ENCODE measurements around the gene MPIG6B.
A peak's percentile ranks its signal among the peaks of the same experiment; 100 is the strongest.

The MPIG6B gene, protein sequence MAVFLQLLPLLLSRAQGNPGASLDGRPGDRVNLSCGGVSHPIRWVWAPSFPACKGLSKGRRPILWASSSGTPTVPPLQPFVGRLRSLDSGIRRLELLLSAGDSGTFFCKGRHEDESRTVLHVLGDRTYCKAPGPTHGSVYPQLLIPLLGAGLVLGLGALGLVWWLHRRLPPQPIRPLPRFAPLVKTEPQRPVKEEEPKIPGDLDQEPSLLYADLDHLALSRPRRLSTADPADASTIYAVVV

DNA sequence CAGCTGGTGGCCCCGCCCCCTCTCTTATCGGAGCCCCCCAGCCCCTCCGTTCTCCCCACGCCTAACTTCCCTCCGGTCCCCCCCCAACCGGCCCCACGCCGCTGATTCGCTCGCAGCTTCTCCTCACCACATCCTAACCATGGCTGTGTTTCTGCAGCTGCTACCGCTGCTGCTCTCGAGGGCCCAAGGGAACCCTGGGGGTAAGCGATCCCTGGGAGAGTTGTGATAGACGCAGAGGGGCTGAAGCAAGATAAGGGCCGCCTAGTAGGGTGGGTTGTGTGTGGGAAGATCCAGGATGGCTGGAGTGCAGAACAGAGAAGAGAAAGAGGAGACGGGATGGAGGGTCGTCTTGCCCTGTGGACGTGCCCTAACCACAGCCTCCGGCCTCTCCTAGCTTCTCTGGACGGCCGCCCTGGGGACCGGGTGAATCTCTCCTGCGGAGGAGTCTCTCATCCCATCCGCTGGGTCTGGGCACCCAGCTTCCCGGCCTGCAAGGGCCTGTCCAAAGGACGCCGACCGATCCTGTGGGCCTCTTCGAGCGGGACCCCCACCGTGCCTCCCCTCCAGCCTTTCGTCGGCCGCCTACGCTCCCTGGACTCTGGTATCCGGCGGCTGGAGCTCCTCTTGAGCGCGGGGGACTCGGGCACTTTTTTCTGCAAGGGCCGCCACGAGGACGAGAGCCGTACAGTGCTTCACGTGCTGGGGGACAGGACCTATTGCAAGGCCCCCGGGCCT is at the start of gene MPIG6B:
Gene MPIG6B, plus strand, starts transcription at position 129 of the 735 bp plus-strand sequence. Its CDS starts 11 bp downstream, at position 140.
- DNase-seq: no peak

DNA sequence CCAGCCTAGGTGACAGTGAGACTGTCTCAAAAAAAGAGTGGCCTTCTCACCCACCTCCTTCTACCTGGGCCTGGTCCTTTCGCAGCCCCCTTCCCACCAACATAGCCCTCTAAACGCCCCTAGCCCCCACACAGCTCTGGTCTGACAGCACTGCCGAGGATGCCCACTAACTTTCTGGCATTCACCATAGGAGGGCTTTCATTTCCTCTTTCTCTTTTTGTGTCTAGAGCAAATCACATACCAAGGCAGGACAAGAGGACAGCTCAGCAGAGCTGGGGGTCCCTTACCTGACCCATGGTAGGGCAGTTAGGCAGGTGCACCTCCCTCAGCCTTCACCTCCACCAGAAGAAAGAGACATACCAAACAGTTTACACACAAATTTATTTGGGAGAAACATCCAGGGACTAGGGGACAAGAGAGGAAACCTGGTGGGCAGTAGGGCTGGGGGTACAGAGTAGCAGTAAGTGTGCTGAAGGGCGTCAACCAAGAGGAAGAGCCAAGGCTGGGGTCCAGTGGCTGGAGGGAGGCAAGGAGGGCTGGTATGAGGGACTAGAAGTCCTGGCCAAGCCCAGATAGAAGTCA is 46.8 kb upstream of the MPIG6B start:
- no peak for DNase-seq

DNA sequence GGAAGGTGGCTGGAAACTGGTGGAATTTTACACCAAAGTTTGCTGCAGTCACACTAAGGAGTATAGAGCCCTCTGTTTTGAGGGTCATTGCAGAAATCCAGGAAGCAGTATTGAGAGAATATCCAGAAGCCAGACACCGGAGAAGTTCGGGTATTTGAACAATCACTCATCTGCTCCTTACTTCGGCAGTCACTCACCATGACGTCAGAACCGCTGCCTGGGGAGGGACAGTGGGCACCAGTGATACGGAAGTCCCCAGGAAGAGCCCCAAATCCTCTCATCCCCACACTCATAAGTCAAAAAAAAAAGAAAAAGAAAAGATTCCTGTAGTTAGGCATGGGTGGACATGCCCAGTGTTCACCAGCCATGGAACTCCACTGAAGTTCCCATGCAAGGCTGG is 46.3 kb upstream of the MPIG6B start:
- DNase-seq: no peak

DNA sequence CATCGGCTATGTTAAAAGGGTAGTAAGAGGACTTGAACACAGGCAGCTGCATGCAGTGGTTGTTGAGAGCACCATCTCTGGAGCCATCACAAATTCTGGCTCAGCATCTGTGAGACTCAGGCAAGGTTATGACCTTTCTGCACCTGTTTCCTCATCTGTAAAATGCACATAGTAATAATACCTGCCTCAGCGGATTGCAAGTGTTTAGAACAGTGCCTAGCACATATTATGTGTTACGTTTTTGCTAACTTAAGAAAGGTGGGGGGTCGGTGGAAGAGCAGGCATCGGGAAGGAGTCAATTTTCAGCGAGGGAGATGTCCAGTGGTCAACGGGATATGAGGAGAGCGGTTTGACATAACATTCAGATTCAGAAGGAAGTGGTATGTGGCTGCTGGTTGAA is 45.2 kb upstream of the MPIG6B start:
- DNase-seq: no peak

DNA sequence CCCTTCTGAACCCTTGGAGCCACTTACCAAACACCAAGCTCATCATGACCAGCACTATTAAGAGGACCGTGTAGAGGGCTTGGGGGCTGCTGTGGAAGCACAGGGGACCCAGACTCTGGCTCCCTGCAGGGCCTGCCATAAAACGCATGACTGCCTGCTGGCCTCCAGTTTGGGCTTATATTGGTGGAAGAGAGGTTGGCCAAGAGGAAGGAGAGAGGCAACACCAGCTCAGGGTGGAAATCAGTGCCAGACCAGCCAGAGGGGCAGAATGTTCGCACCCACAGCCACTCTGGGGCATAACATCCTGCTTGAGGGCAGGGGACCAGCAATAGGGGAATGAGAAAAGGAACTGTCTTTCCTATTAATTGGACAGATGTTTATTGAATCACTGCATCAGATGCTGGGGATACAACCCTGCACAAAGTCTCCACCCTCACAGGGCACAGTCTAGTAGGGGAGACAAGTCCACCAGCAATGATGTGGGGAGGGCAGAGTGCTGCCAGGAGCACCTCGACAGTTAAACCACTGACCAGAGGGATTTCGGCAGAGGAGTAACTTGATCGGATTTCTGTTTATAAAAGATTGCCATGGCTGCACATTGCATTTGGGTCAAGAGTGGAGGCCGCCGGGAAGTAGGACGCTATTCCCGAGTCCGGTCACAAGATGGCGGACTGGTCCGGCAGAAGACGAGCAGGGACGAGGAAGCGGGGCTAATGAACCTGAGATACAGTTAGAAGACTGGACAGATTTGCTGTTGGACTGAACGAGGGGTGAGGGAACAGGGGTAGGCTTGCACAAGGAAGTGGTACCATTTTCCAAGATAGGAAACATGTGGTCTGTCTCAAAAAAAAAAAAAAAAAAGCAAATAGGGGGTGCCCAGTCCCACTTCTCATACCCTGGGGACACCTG is 42.7 kb upstream of the MPIG6B start, which contains the start of gene LY6G5C:
Gene LY6G5C, minus strand, starts transcription at position 842 of the 909 bp plus-strand sequence. Its CDS starts 694 bp downstream, at position 148.
- peak; percentile 83 for DNase-seq

DNA sequence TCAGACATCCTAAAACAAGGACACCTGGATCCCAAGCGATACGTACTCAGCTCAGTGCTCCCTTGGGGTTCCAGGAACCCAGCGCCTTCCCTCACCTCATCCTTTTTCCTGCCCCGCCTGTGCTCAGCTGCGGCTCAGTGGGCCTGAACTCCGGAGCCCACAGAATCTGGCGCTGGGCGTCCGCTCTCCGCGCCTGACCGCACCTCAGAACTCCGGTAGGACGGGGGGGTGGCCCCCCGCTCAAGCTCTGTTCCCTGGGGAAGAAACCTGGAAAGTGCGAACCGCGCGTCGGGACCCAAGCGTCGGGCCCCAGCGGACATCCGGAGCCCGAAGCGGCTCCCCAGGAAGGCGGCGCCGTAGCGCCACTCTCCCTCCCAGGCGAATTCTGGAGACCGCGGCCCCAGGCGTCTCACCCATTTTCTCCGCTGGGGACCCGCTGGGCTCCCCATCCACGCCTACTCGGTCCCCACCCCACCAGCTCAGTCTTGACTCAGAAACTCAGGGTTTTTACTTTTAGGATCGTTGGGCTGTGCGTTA is 42.0 kb upstream of the MPIG6B start:
- DNase-seq: peak; percentile 75

DNA sequence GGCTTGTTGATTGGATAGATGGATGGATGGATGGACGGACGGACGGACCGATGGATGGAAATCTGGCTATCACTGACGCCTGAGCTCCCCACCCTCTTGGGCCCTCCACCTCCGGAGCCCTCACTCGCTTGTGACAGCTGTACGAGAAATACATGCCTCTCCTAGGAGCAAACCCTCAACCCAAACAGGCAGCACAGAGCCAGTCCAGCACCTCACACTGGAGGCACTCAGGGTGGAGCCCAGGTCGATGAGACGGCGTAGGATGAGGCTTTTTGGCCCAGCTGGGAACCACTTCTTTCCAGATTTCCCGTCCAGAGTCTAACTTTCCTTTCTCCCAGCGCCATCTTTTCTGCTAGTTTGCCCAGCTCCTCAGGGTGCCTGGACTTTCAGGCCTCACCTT is 39.6 kb upstream of the MPIG6B start:
- DNase-seq: no peak

DNA sequence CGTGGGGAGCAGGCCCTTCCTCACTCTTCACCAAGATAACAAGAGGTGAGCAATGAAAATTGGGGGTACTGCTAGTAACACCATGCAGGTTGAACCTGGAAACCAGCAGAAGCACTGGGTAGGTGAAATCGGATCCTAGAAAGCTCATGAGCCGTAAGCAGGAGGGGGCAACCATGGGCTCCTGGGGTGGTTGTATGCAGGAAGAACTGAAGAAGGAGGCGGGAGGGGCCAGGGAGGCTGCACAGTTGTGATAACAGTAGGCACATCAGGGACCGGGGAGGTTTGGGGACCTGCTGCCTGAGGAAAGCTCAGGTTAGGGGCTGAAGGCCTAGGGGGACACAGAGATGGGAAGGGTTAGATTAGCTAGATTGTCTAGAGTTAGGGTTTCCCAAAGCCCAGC is 36.7 kb upstream of the MPIG6B start:
- DNase-seq: no peak

DNA sequence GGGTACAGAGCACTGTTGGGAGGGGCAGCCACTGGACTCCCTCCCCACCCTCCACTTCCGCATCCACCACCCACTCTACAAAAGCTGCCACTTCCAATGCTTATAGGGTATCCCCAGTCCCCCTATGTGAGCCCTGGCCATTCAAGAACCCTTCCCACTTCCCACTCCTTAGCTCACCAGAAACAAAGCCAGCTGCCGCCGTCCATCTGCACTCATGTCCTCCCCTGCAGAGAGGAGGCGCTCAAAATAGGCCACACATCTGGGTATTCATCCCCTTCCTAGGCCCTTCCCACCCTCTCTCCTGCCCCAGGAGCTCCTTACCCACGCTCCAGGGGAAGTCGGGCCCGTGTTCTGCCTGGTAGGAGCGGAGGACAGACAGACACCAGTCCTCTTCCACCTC is 35.9 kb upstream of the MPIG6B start:
- DNase-seq: no peak

DNA sequence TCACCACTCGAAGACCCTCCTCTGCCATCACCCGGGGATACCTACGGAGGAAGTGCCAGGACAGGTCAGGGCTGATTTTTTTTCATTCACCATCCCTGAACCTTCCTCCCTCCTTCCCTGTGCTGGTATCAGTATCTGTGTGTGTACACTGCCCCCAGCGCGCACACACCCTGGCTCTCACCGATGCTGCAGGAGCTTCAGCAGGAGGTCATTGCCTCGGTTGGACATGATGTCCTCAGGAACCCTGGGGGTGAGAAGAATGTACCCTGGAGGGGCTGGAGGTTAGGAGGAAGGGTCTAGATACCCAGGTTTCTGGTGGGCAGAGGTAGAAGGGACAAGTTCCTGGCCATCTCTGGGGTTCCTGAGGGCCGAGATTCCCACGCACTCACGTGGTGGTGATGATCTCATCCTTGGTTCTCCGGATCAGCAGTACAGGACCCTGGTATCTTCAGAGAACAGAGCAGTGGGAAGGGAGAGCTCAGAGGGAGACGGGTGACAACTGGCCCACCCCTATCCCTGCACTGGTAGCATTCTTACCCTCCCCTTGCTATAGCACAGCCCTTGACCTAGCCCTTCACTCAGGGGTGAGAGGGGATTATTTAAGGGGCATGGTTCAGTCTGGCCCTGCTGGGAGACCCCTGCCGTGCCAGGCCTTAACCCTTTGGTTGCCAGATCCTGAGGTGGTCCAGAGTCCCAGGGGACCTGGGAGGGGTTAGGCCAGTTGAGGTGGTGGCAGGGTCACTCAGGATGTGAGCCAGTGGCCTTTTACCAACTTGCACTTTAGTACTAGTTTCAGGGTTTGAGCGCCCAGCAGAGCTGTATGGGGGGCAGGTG is 35.1 kb upstream of the MPIG6B start:
- no peak for DNase-seq

DNA sequence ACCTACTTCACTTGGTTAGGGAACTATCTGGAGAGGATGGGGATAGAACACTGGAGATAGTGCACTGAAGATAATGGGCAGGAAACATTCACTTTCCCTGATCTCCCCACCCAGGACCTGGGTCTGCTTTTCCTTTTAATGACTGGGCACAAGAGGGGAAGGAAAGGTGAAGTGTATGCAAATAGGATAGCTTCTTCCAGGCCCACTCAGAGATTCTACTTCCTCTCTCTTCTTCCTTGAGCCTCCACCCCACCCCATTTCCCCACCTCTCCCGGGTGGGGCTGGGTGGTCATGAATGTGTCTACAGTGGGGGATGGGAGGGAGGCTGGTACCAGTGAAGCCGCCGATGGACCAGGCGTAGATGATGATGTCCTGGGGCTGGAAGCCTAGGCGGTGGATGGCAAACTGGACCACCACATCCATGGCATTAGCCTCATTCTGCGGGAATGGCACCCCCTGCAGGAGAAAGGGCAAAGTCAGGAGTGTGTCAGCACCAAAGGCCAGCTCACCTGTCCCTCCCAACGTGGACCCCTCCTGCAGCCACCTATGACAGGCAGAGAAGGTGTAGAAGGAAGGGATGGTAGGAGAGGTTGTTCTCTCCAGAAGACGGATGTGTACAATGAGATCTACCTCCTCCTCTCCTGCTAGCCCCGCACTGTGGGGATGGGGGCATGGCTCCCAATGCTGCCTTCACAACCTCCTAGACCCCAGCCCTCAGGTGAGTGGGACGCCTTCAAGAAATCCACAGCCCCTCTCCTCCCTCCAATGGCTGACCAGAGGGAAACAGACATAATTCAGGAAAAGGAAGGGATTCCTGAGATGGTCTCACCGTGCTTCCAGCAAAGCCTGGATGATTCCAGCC is 33.7 kb upstream of the MPIG6B start:
- no peak for DNase-seq

DNA sequence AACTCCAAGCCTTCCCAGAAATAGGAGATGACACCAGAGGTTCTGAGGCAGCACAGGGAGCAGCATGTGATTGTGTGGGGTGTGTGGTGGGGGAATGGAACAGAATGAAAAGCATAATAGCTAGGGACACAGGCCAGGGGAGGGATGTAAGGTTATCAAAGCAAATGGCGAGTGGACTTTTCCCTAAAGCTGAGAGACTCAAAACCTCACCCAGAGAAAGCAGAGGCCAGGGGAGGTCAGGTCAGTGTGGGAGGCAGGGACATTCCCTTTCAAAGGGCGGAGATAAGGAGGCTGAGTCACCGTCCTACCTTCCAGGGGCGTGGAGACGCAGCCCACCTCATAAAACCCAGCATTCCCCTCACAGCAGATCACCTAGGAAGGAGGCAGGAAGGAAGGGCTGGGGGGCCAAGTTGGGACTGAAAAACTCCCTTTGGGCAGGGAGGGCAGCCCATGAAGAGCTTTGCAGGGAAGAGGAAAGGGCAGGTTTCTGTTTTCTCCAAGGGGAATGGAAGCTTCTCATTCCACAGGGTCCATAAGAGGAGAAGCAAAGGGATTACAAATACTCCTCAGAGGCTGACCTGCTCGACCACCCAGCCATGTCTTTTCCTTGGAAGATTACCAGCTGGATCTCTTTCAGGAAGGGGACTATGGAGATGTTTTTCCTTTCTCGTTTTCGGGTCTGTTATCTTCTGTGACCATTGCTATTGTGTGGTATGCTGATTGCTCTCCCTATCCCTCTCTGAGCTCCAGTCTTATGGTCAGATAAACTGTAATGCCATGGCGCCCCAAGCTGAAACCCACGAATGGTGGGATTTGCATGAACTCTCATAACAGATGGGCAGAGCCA is 32.7 kb upstream of the MPIG6B start:
- no peak for DNase-seq

DNA sequence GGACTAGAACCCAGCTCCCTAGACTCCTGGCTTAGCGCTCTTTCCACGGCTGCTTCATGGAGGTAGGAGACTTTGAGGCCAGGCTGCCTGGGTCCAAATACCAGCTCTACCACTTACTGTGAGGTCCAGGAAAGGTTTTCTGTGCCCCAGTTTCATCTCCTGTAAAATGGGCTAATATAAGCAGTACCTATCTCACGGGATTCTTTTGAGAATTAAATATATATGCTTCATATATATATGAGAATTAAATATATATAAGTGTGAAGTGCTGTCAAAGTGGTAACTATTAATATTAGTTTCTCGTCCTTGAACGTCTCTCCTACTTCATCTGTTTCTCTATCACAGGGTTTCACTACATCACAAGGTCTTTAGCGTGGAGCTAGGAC is 32.1 kb upstream of the MPIG6B start:
- no peak for DNase-seq

DNA sequence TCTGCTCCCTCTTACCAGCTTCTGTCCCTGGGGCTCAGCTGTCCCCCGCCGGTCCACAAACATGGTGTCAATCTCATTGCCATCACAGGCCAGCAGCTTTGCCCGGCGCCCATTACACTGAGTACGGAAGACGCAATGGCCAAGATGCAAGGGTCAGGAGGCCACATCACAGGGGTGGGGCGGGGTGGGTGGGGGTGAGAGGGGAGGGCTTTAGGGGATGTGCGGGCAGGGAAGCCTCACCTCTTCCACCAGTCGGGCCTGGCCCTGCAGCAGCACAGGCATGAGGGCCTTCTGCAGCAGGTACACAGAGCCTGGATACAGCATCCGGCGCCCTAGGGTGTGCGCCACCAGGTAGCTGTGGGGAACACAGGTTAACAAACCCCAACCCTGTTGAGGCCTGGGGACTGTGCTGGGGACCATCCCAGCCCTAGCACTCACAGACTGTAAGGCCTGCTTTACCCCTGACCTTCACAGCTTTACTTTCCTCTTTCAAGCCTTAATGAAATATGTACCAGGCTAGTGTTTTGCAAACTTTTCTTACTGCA is 31.5 kb upstream of the MPIG6B start:
- DNase-seq: no peak

DNA sequence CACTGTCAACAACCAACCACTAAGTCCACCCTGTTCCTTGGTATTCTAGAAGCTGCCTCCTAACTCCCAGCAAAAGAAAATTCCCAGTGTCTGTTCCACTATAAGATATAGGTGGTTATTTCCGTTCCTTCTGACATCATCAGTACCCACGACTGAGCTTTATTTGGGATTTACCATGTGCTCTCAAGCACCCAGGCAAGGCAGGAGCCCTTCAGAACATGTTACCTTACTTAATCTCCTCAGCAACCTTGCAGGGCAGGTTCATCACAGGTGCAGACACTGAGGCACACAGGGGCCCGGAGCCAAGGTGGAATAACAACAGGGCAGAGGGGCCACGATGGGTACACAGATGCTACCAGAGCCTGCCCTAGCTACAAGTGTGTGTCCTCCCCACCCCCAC is 30.8 kb upstream of the MPIG6B start:
- DNase-seq: no peak

DNA sequence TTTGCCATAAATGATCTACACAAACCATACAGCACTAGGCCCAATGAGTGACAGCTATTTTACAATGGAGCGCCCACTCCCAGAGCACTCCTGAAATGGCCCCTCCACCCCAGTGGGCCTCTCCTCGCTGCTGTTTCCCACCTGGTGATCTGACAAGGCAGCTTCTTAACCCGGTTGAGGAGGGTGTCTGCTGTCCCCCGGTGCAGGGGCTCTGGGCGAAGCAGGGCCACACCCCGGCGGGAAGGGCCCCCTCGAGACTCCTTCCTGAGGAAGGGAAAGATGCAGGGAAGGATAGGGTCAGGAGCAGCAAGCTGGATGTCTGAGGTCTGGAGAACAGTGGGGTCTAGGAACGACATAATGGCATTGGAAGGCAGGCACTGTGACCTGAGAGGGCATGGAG is 30.3 kb upstream of the MPIG6B start:
- no peak for DNase-seq

DNA sequence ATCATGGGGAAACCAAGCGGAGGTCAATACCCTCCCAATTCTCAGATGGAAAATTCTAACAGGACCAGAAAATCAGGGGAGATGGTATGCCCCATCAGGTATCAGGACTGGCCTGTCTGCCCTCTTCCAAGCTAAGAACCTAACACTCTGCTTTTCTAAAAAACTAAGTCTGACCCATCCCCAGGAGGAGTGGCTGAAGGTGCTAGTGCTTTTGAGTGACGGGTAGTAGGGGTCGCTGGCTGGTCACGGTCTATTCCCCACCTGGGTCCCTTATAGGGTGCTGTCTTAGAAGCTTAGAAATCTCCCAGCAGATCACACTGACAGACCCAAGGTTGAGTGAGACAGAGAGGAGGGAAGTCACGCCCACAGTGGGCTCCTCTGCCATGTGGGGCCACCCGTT is 29.6 kb upstream of the MPIG6B start:
- DNase-seq: no peak

DNA sequence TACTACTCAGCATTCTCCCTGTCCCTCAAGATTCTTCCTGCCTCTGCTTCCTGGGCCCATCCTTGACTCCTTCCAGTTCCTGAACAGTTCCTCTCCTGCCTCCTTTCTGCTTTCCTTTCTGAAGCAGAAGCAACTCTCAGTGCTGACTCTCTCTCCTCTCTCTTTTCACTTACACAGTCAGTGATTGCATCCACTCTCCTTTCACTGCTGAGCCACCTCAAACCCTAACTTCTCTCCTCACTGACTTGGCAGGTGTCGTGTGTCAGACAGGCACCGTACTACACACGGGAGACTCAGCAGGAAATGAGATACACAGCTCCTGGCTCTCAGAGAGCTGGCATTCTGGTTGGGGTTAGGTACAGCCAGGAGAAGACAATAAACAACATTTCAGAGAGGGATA is 25.6 kb upstream of the MPIG6B start:
- no peak for DNase-seq

DNA sequence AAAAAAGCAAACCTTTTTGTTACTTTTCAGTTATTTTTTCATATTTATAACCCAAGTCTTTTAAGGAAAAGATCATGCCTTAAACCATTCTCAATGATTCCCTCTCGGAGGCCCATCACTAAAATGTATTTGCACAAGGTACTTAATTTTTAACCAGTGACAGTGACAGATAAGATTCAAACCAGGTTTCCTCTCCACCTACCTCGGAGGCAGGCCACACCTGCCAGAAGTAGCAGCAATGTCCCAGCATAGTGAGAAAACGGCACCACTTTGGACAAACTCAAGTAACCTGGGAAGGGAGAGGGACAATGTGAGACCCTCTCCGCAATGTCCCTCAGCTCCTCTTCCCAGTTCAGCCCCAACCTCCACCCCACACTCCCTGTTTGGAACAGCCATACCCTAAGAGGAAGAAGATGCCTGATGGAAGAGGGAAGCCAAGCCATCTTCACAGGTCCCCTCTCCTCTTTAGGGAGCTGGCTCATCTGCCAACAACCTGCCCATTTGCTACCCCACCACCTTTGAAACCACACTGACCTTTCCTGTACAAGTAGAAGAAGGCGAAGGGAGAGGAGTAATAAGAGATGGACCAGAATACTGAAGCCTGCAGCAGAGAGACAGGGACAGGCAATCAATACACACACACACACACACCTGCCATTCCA is 22.3 kb upstream of the MPIG6B start:
- no peak for DNase-seq

Data from activated CD8-positive, alpha-beta memory T cell treated with anti-CD3 and anti-CD28 coated beads for 24 hours (primary cell).